Inferior parietal cortex (tissue), 1 donor: Measurements from ENCODE around the gene PRICKLE3.
A peak's percentile ranks its signal among the peaks of the same experiment; 100 is the strongest.
"Not testable (repeated sequence)": the region's sequence is repeated elsewhere in the genome, so short reads cannot be mapped to it uniquely, and the experiment has no call there.

Source experiments
- DNase-seq: peaks from one replicate; pipeline ENCODE4 v3.0.0-alpha.2; 2016; ENCODE audit errors: extremely low spot score

Gene PRICKLE3

GRCh38 chrX:49183701-49184281 lies 2.4 kb downstream of the PRICKLE3 start:
- DNase-seq: no peak

GRCh38 chrX:49179358-49179757 lies 6.8 kb downstream of the PRICKLE3 start:
- DNase-seq: no peak

DNA sequence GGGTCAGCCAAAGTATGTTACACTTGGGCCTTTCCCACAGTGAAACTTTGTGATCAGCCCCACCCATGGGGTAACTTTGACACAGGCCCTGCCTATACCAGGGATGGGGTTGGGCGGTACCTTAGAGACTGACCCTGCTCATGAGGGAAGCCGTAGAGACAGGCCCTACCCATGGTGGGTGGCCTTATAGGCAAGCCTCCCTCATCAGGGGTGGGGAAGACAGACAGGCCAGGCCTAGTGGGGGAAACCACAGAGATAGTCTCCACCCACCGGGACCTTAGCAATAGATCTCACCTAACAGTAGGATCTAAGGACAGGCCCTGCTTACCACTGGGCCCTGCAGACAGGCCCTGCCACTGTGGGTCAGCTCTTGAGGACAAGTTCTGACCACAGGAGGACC lies 7.6 kb downstream of the PRICKLE3 start:
- DNase-seq: no peak

DNA sequence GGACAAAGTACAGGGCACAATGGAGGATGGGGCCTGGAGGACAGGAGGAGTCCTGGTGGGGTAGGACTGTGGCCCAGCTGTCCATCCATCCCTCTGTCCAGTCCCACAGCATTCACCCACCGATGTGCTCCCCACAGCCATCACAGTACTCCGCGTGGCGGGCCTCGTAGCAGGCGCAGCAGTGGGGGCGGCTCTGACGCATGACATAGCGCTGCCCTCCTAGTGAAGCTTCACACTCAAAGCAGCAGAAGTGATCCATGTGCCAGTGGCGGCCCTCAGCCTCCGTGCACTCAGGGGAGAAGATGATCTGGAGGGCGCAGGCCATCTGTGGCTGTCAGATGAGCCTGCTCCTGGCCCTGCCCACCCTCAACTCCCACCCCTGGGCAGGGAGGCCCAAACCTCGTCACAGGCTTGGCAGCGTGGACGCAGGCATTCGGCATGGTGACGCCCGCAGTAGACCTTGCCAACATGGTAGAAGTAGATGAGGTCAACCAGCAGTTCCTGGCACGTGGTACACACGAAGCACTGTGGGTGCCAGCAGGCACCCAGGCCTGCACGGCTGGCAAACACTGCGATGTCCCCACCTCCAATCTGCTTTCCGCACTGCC lies 8.2 kb downstream of the PRICKLE3 start:
- DNase-seq: no peak

- DNase-seq: no peak
These were observed 8.8 kb downstream of the PRICKLE3 start for GRCh38 chrX:49177338-49177833.

GRCh38 chrX:49176421-49177326 lies 9.5 kb downstream of the PRICKLE3 start:
- no peak for DNase-seq

DNA sequence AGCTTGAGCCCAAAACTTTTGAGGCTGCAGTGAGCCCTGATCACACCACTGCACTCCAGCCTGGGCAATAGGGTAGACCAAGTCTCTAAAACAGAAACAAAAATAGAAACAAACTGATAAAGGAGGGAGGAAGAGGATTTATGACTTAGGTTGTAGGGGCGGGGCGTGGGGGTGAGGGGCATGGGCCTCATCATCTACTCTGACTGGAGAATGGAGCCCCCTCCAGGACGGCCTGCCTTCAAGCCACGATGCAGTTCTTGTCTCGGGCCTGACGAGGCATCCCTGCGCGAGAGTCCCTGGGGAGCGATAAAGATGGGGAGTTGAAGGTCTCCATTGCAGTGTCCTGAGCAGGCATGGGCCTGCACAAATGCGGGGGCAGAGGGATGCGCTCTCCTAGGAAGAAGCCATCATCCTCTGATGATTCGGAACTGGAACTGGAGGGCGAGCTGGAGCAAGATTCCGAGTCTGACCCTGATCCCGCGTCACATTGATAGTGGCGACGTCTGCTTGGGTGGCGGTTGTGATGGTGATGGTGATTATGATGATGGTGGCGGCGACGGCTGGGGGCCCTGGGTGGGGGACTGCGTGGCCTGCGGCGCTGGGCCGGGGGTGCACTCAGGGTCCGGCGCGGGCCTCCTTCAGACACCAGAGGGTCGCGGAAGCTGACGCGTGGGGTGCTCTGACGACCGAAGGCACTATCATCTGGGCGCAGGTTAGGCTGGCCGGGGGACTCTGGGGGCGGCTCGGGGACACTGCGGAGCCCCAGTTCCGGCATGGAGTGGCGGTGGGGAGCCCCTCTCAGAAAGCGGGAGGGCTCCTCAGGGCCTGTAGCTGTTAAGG lies 10.5 kb downstream of the PRICKLE3 start:
- DNase-seq: no peak

GRCh38 chrX:49174723-49175122 lies 11.4 kb downstream of the PRICKLE3 start:
- DNase-seq: no peak

GRCh38 chrX:49173544-49173943 lies 12.6 kb downstream of the PRICKLE3 start:
- not testable (repeated sequence) for DNase-seq

GRCh38 chrX:49172280-49172780 lies 13.8 kb downstream of the PRICKLE3 start:
- DNase-seq: no peak

DNA sequence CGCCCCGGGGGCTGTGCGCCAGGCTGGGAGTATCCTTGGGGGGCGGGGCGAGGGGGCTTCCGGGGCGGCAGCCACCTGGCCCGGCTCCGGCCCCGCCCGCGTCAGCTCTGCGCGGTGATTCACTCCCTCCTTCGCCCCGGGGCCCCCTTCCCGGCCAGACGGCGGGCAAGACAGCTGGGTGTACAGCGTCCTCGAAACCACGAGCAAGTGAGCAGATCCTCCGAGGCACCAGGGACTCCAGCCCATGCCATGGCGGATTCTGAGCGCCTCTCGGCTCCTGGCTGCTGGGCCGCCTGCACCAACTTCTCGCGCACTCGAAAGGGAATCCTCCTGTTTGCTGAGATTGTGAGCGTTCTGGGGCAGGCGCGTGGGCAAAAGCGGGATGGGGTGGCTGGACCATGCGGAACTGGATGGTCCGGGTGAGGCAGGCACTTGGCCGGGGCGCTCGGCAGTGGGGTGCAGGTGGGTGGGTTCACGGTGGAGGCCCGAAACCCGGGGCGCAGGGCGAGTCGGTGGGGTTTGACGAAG lies 14.4 kb downstream of the PRICKLE3 start, which contains the start of gene PLP2:
TSS of gene PLP2 (plus strand) at position 147 of the 528 bp plus-strand sequence. CDS start at position 250, 103 bp downstream.
- no peak for DNase-seq

DNA sequence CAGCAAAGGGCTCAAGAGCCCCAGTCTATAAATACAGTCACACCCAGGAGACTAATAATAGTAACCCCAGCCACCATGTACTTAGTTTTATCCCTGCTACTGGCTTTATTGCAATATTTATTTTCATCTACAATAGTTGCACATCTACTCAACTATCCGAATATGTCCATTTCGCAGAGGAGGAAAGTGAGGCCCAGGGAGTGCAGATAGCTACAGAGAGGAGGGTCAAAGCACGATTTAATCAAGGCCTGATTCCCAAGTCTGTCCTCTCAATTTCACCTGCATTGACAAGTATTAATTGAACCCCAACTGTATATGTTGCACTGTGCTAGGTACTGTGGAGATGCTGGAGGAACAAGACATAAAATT lies 18.4 kb downstream of the PRICKLE3 start:
- no peak for DNase-seq

- DNase-seq: no peak
These were observed 19.0 kb downstream of the PRICKLE3 start for GRCh38 chrX:49166914-49167739.

GRCh38 chrX:49165901-49166881 lies 20.0 kb downstream of the PRICKLE3 start:
- DNase-seq: no peak

GRCh38 chrX:49164589-49165360 lies 21.4 kb downstream of the PRICKLE3 start:
- DNase-seq: no peak

GRCh38 chrX:49163555-49164419 lies 22.4 kb downstream of the PRICKLE3 start:
- DNase-seq: peak; percentile 71

- DNase-seq: no peak
These were observed 23.6 kb downstream of the PRICKLE3 start, which contains the start of gene MAGIX for GRCh38 chrX:49162620-49163019. Gene MAGIX, plus strand, starts transcription at chrX:49162758. Its CDS starts 132 bp downstream, at chrX:49162890.
